Sigmoid colon (tissue), 7 donors: ENCODE results near the gene DZIP3. TPM values are rescaled to one million over a fixed set of nuclear protein-coding genes. Genes with fewer than 3 reads are reported as not detected.

Experiments used
- DNase-seq: peaks from one replicate; pipeline ENCODE4 v3.0.0-alpha.2; 2019
- H3K27ac ChIP-seq, 4 donors: fragments of 200-600 bp; sonication (generic); one replicate each; pipeline ENCODE4 v1.5.1; 2016 to 2019; ENCODE audit warnings: mild to moderate bottlenecking in 1 of 4
- H3K27me3 ChIP-seq, 3 donors: fragments of 200-600 bp; sonication (generic); one replicate each; pipeline ENCODE4 v1.5.1; 2019; ENCODE audit warnings: mild to moderate bottlenecking in 1 of 3
- H3K36me3 ChIP-seq, 4 donors: fragments of 200-600 bp; sonication (generic); one replicate each; pipeline ENCODE4 v1.5.1; 2016 to 2019
- H3K4me1 ChIP-seq, 4 donors: fragments of 200-600 bp; sonication (generic); one replicate each; pipeline ENCODE4 v1.5.1; 2017 to 2019
- H3K4me3 ChIP-seq, 4 donors: fragments of 200-600 bp; sonication (generic); one replicate each; pipeline ENCODE4 v1.5.1; 2017 to 2019; ENCODE audit warnings: mild to moderate bottlenecking in 2 of 4, moderate library complexity in 1 of 4
- H3K9me3 ChIP-seq, 4 donors: fragments of 200-600 bp in 3 of 4; sonication (generic) in 3 of 4; one replicate each; pipeline versions ENCODE4 v1.5.1 to v1.6.1; 2013 to 2019
- CTCF ChIP-seq, 4 experiments: fragments of 450-650 bp in 3 of 4; fragments of 200-600 bp in 1 of 4; IDR thresholded peaks; one replicate each; pipeline ENCODE4 v1.5.1; 2016 to 2019; ENCODE audit warnings: antibody characterized with exemption in 4 of 4, mild to moderate bottlenecking in 3 of 4, moderate library complexity in 2 of 4
- EP300 ChIP-seq, 4 donors: sonication (generic); formaldehyde crosslinking; IDR thresholded peaks; one replicate each; pipeline ENCODE4 v1.6.1; 2017; ENCODE audit warnings: antibody characterized with exemption in 4 of 4
- POLR2A ChIP-seq, 2 donors: fragments of 450-650 bp; IDR thresholded peaks; one replicate each; pipeline ENCODE4 v1.6.1; 2016; ENCODE audit warnings: antibody characterized with exemption in 2 of 2, mild to moderate bottlenecking in 2 of 2, moderate library complexity in 2 of 2
- POLR2AphosphoS5 ChIP-seq, 4 donors: sonication (generic); formaldehyde crosslinking; IDR thresholded peaks; one replicate each; pipeline ENCODE4 v1.6.1; 2017; ENCODE audit warnings: antibody characterized with exemption in 4 of 4
- WGBS, 2 donors: extraction: QIAGEN DNeasy Blood & Tissue Kit; methylation state at CpG; one replicate each; pipeline ENCODE4 v1.1.7; 2013; 5-methylcytosine and 5-hydroxymethylcytosine counted together
- intact Hi-C: fragments of 100-400 bp; cut with DNase I; formaldehyde crosslinking; loops from one replicate; pipeline ENCODE4 v1.15.1; 2023
- polyA plus RNA-seq, 3 donors: library from polyadenylated mRNA; stranded (reverse); fragments of 200-250 nt; gene quantifications; one replicate each; pipeline ENCODE4 v1.2.3, GENCODE V29; 2013
- total RNA-seq, 4 donors: library from RNA; depleted of rRNA; stranded (reverse); fragments of >200 nt; gene quantifications; one replicate each; pipeline ENCODE4 v1.1.0, GENCODE V29; 2016
- donor health status: healthy with polysubstance abuse.
- donor health status: Bipolar disorder and iron deficiency.
- donor health status: healthy.

DZIP3 gene
- total and polyA plus RNA-seq, 7 donors: 1.2 to 12.0 (median 8.8) TPM

- WGBS, 2 donors: 20 to 76% methylated on average over 2 of the region's 2 CpGs
- H3K9me3 ChIP-seq: no peaks in the 10 kb centered on the region
- H3K4me1 ChIP-seq: peaks cover 0 to 9% (median 6%) of the 10 kb centered on the region in 4 donors
- no peak for TF ChIP-seq CTCF (IDR thresholded peaks at IDR 0.05)
- TF ChIP-seq POLR2A (IDR thresholded peaks at IDR 0.05): no peak
- TF ChIP-seq EP300 (IDR thresholded peaks at IDR 0.05): no peak
- TF ChIP-seq POLR2AphosphoS5 (IDR thresholded peaks at IDR 0.05): no peak
- H3K27me3 ChIP-seq: no peaks in the 10 kb centered on the region
- no peaks in the 10 kb centered on the region for H3K36me3 ChIP-seq
- no peak overlapping the region for H3K27ac ChIP-seq
- DNase-seq: no peak
- intact Hi-C loops: no loop called here
- no peak overlapping the region for H3K4me3 ChIP-seq
Measured at GRCh38 chr3:108595321-108595720, 5.8 kb downstream of the DZIP3 start.

- no peak for DNase-seq
- WGBS, 2 donors: 79 to 87% methylated on average over 5 of the region's 5 CpGs
- Histone ChIP-seq H3K36me3 (no peaks in the 10 kb centered on the region), H3K4me3 (no peak overlapping the region), H3K4me1 (no peaks in the 10 kb centered on the region), H3K27me3 (no peaks in the 10 kb centered on the region), H3K27ac (no peak overlapping the region), H3K9me3 (no peaks in the 10 kb centered on the region)
- TF ChIP-seq EP300 (IDR thresholded peaks at IDR 0.05) (no peak), POLR2A (IDR thresholded peaks at IDR 0.05) (no peak), CTCF (IDR thresholded peaks at IDR 0.05) (no peak), POLR2AphosphoS5 (IDR thresholded peaks at IDR 0.05) (no peak)
- intact Hi-C loops: no loop called here
Measured at GRCh38 chr3:108598375-108598774, 8.9 kb downstream of the DZIP3 start.

GRCh38 chr3:108599677-108600409 is 10.3 kb downstream of the DZIP3 start:
- TF ChIP-seq EP300 (IDR thresholded peaks at IDR 0.05): no peak
- no peak for TF ChIP-seq POLR2A (IDR thresholded peaks at IDR 0.05)
- no peak for TF ChIP-seq CTCF (IDR thresholded peaks at IDR 0.05)
- no peak for TF ChIP-seq POLR2AphosphoS5 (IDR thresholded peaks at IDR 0.05)
- H3K9me3 ChIP-seq: no peaks in the 10 kb centered on the region
- DNase-seq: no peak
- no peak overlapping the region for H3K4me3 ChIP-seq
- H3K27me3 ChIP-seq: no peaks in the 10 kb centered on the region
- 83 to 92% methylated on average over 1 of the region's 1 CpG for WGBS, 2 donors
- intact Hi-C loops: no loop called here
- H3K27ac ChIP-seq: no peak overlapping the region
- H3K4me1 ChIP-seq: no peaks in the 10 kb centered on the region
- no peaks in the 10 kb centered on the region for H3K36me3 ChIP-seq

- WGBS, 2 donors: 35 to 85% methylated on average over 5 of the region's 5 CpGs
- no peak for TF ChIP-seq CTCF (IDR thresholded peaks at IDR 0.05)
- no peak for TF ChIP-seq POLR2A (IDR thresholded peaks at IDR 0.05)
- no peak for TF ChIP-seq POLR2AphosphoS5 (IDR thresholded peaks at IDR 0.05)
- no peak for TF ChIP-seq EP300 (IDR thresholded peaks at IDR 0.05)
- Histone ChIP-seq H3K4me1 (no peaks in the 10 kb centered on the region), H3K27ac (peak overlapping the region in 1 of 4 donors; percentile 63), H3K27me3 (no peaks in the 10 kb centered on the region), H3K36me3 (no peaks in the 10 kb centered on the region), H3K9me3 (no peaks in the 10 kb centered on the region), H3K4me3 (no peak overlapping the region)
- intact Hi-C loops: no loop called here
- DNase-seq: no peak
Measured at GRCh38 chr3:108602249-108602934, 12.9 kb downstream of the DZIP3 start.
